ENCODE results near the gene CCDC81.

- TF ChIP-seq CTCF (conservative IDR thresholded peaks at IDR 0.05; ENCODE audit: low read depth, low read length): no peak
- TF ChIP-seq EZH2 (IDR thresholded peaks at IDR 0.05; ENCODE audit: borderline replicate concordance, low read depth, low read length, poor library complexity, severe bottlenecking): no peak
These were observed 61.0 kb downstream of the CCDC81 start for GRCh38 chr11:86435711-86436110.
